Neural progenitor cell (in vitro differentiated cells): ENCODE data around the gene SEZ6L. TPM values are rescaled to one million over a fixed set of nuclear protein-coding genes. Genes with fewer than 3 reads are reported as not detected.
A peak's percentile ranks its signal among the peaks of the same experiment; 100 is the strongest.

Experiments used
- DNase-seq: peaks from one replicate; pipeline ENCODE4 v3.0.0-alpha.2; 2016; ENCODE audit warnings: low spot score
- H2AFZ ChIP-seq: fragments of 200-600 bp; sonication (generic); replicated peaks from 2 replicates; pipeline ENCODE4 v1.6.1; 2016; ENCODE audit warnings: antibody characterized with exemption
- H3F3A ChIP-seq: fragments of 200-600 bp; sonication (generic); 2 replicates; pipeline ENCODE4 v1.6.1; 2016; ENCODE audit warnings: antibody characterized with exemption, low read depth
- H3K27ac ChIP-seq: fragments of 200-600 bp; sonication (generic); 2 replicates; pipeline ENCODE4 v1.5.1; 2016; ENCODE audit warnings: mild to moderate bottlenecking
- H3K27me3 ChIP-seq: fragments of 200-600 bp; sonication (generic); 2 replicates; pipeline ENCODE4 v1.6.1; 2016; ENCODE audit warnings: mild to moderate bottlenecking, moderate library complexity
- H3K36me3 ChIP-seq: fragments of 200-600 bp; sonication (generic); 2 replicates; pipeline ENCODE4 v1.5.1; 2016
- H3K4me1 ChIP-seq: fragments of 200-600 bp; sonication (generic); 2 replicates; pipeline ENCODE4 v1.6.1; 2016; ENCODE audit warnings: mixed run types
- H3K4me2 ChIP-seq: fragments of 200-600 bp; sonication (generic); 2 replicates; pipeline ENCODE4 v1.6.1; 2016
- H3K4me3 ChIP-seq: fragments of 200-600 bp; sonication (generic); 2 replicates; pipeline ENCODE4 v1.5.1; 2016
- H3K79me2 ChIP-seq: fragments of 200-600 bp; sonication (generic); 2 replicates; pipeline ENCODE4 v1.6.1; 2016; ENCODE audit warnings: low read depth
- H3K9ac ChIP-seq: fragments of 200-600 bp; sonication (generic); 2 replicates; pipeline ENCODE4 v1.6.1; 2016
- H3K9me3 ChIP-seq: fragments of 200-600 bp; sonication (generic); 2 replicates; pipeline ENCODE4 v1.5.1; 2016; ENCODE audit warnings: low read depth
- H4K20me1 ChIP-seq: fragments of 200-600 bp; sonication (generic); 2 replicates; pipeline ENCODE4 v1.6.1; 2016; ENCODE audit warnings: low read depth
- H3K27ac Mint-ChIP-seq: 3 replicates; pipeline ENCODE4 v1.8.0; 2021; ENCODE audit warnings: mixed read lengths
- H3K27me3 Mint-ChIP-seq: 2 replicates; pipeline ENCODE4 v1.8.0; 2022; ENCODE audit warnings: low read depth, mild to moderate bottlenecking, inconsistent platforms, moderate library complexity, mixed read lengths; ENCODE audit not compliant: insufficient read depth
- H3K36me3 Mint-ChIP-seq: 3 replicates; pipeline ENCODE4 v1.8.0; 2021; ENCODE audit warnings: mixed read lengths
- H3K4me1 Mint-ChIP-seq: 3 replicates; pipeline ENCODE4 v1.8.0; 2021; ENCODE audit warnings: mixed read lengths
- H3K4me3 Mint-ChIP-seq: 3 replicates; pipeline ENCODE4 v1.8.0; 2021; ENCODE audit warnings: mild to moderate bottlenecking, moderate library complexity, mixed read lengths
- H3K9me3 Mint-ChIP-seq: 3 replicates; pipeline ENCODE4 v1.8.0; 2020; ENCODE audit warnings: mixed read lengths
- CTCF ChIP-seq: fragments of 200-600 bp; sonication (generic); IDR thresholded peaks from 2 replicates; pipeline ENCODE4 v1.5.1; 2017; ENCODE audit warnings: antibody characterized with exemption, mild to moderate bottlenecking
- EZH2 ChIP-seq: fragments of 200-600 bp; sonication (generic); IDR thresholded peaks from 2 replicates; pipeline ENCODE4 v1.6.1; 2017; ENCODE audit warnings: antibody characterized with exemption, mild to moderate bottlenecking, moderate library complexity
- EZH2phosphoT487 ChIP-seq: fragments of 200-600 bp; sonication (generic); IDR thresholded peaks from 2 replicates; pipeline ENCODE4 v1.6.1; 2017; ENCODE audit warnings: antibody characterized with exemption
- total RNA-seq: library from RNA; depleted of rRNA; stranded (reverse); fragments of >200 nt; gene quantifications from 2 replicates; pipeline ENCODE4 v1.2.3, GENCODE V29; 2015; ENCODE audit warnings: low replicate concordance

SEZ6L gene
- total RNA-seq, 1 donor from 2014 or later = 0.22 TPM

GRCh38 chr22:26394777-26395176, 225.5 kb downstream of the SEZ6L start:
- Histone ChIP-seq H3K9me3 (no peaks in the 10 kb centered on the region), H2AFZ (no peak overlapping the region), H3K4me3 (no peak overlapping the region), H3K4me1 (peaks cover 36% of the 10 kb centered on the region), H3K4me2 (peak overlapping the region; percentile 71), H3K79me2 (no peaks in the 10 kb centered on the region), H3K27me3 (no peaks in the 10 kb centered on the region), H3F3A (peaks cover 28% of the 10 kb centered on the region), H4K20me1 (no peaks in the 10 kb centered on the region), H3K36me3 (no peaks in the 10 kb centered on the region), H3K9ac (no peak overlapping the region), H3K27ac (peak overlapping the region; percentile 87)
- peaks cover 40% of the 10 kb centered on the region for H3K4me1 Mint-ChIP-seq
- peak overlapping the region; percentile 17 for H3K4me3 Mint-ChIP-seq
- no peaks in the 10 kb centered on the region for H3K9me3 Mint-ChIP-seq
- H3K36me3 Mint-ChIP-seq = no peaks in the 10 kb centered on the region
- DNase-seq = peak; percentile 83
- H3K27me3 Mint-ChIP-seq = peaks cover 4% of the 10 kb centered on the region
- TF ChIP-seq EZH2 (no peak), CTCF (no peak), EZH2phosphoT487 (no peak)
- peak overlapping the region; percentile 99 for H3K27ac Mint-ChIP-seq

- peaks cover 31% of the 10 kb centered on the region for H3K4me1 ChIP-seq
- H3K4me3 ChIP-seq = no peak overlapping the region
- H3K79me2 ChIP-seq = no peaks in the 10 kb centered on the region
- no peak overlapping the region for H2AFZ ChIP-seq
- TF ChIP-seq EZH2 = no peak
- no peak for TF ChIP-seq CTCF
- no peak for TF ChIP-seq EZH2phosphoT487
- no peaks in the 10 kb centered on the region for H3K36me3 Mint-ChIP-seq
- no peak overlapping the region for H3K27ac ChIP-seq
- H3K9me3 ChIP-seq = no peaks in the 10 kb centered on the region
- no peaks in the 10 kb centered on the region for H3K36me3 ChIP-seq
- no peak overlapping the region for H3K4me3 Mint-ChIP-seq
- no peaks in the 10 kb centered on the region for H4K20me1 ChIP-seq
- H3K4me2 ChIP-seq = peak overlapping the region; percentile 71
- H3K27ac Mint-ChIP-seq = peak overlapping the region; percentile 99
- H3K9ac ChIP-seq = no peak overlapping the region
- H3K4me1 Mint-ChIP-seq = peaks cover 37% of the 10 kb centered on the region
- peaks cover 7% of the 10 kb centered on the region for H3K27me3 Mint-ChIP-seq
- no peaks in the 10 kb centered on the region for H3K9me3 Mint-ChIP-seq
- DNase-seq = peak; percentile 45
- peaks cover 28% of the 10 kb centered on the region for H3F3A ChIP-seq
- no peaks in the 10 kb centered on the region for H3K27me3 ChIP-seq
Observed at GRCh38 chr22:26395926-26396325, 226.7 kb downstream of the SEZ6L start.

- H2AFZ ChIP-seq = peak overlapping the region; percentile 18
- no peak overlapping the region for H3K4me2 ChIP-seq
- H3K4me1 ChIP-seq = peaks cover 23% of the 10 kb centered on the region
- no peaks in the 10 kb centered on the region for H3K9me3 ChIP-seq
- Mint-ChIP-seq H3K4me1 (peaks cover 32% of the 10 kb centered on the region), H3K9me3 (no peaks in the 10 kb centered on the region), H3K4me3 (no peak overlapping the region), H3K27me3 (peaks cover 13% of the 10 kb centered on the region), H3K27ac (no peak overlapping the region), H3K36me3 (no peaks in the 10 kb centered on the region)
- TF ChIP-seq EZH2 (no peak), EZH2phosphoT487 (no peak), CTCF (peak; percentile 79)
- peak; percentile 77 for DNase-seq
- no peak overlapping the region for H3K27ac ChIP-seq
- H3K79me2 ChIP-seq = no peaks in the 10 kb centered on the region
- H3K4me3 ChIP-seq = no peak overlapping the region
- H3K9ac ChIP-seq = no peak overlapping the region
- H3F3A ChIP-seq = peaks cover 22% of the 10 kb centered on the region
- no peaks in the 10 kb centered on the region for H3K36me3 ChIP-seq
- H3K27me3 ChIP-seq = no peaks in the 10 kb centered on the region
- H4K20me1 ChIP-seq = no peaks in the 10 kb centered on the region
Observed at GRCh38 chr22:26398741-26399153, 229.5 kb downstream of the SEZ6L start.
